Measurements from ENCODE around the gene EFCAB8. TPM values are rescaled to one million over a fixed set of nuclear protein-coding genes. Genes with fewer than 3 reads are reported as not detected.

Gene EFCAB8
- total and polyA plus RNA-seq, 9 donors, result 0.08 to 0.20 TPM; not detected in 7

- intact Hi-C loops (cut with DNase I), result no loop called here
- H3K36me3 ChIP-seq, result no peaks in the 10 kb centered on the region
- no peaks in the 10 kb centered on the region for H3K9me3 ChIP-seq
- WGBS, 3 donors, result 64 to 83% (median 77%) methylated on average over 1 of the region's 1 CpG
- no peaks in the 10 kb centered on the region for H3K4me1 ChIP-seq (ENCODE audit: insufficient read depth)
- no peak overlapping the region for H3K27ac ChIP-seq
- TF ChIP-seq CTCF (IDR thresholded peaks at IDR 0.05) (no peak), EP300 (IDR thresholded peaks at IDR 0.05) (no peak), POLR2A (IDR thresholded peaks at IDR 0.05) (no peak)
- H3K4me3 ChIP-seq, result no peak overlapping the region
- DNase-seq, result no peak
- H3K27me3 ChIP-seq, result no peaks in the 10 kb centered on the region
Observed at GRCh38 chr20:32914031-32914430, 55.3 kb downstream of the EFCAB8 start.

GRCh38 chr20:32917191-32917950 lies 58.6 kb downstream of the EFCAB8 start:
- Histone ChIP-seq H3K27me3 (no peaks in the 10 kb centered on the region), H3K4me3 (no peak overlapping the region), H3K4me1 (ENCODE audit: insufficient read depth) (no peaks in the 10 kb centered on the region), H3K36me3 (no peaks in the 10 kb centered on the region), H3K27ac (no peak overlapping the region), H3K9me3 (no peaks in the 10 kb centered on the region)
- no peak for DNase-seq
- no peak for TF ChIP-seq CTCF (IDR thresholded peaks at IDR 0.05)
- no peak for TF ChIP-seq POLR2A (IDR thresholded peaks at IDR 0.05)
- no peak for TF ChIP-seq EP300 (IDR thresholded peaks at IDR 0.05)
- 64 to 75% (median 69%) methylated on average over 9 of the region's 9 CpGs for WGBS, 3 donors
- intact Hi-C loops (cut with DNase I), result no loop called here

GRCh38 chr20:32918296-32918695 lies 59.6 kb downstream of the EFCAB8 start:
- DNase-seq, result no peak
- no peak overlapping the region for H3K4me3 ChIP-seq
- H3K27ac ChIP-seq, result no peak overlapping the region
- no peaks in the 10 kb centered on the region for H3K4me1 ChIP-seq (ENCODE audit: insufficient read depth)
- no peaks in the 10 kb centered on the region for H3K9me3 ChIP-seq
- H3K36me3 ChIP-seq, result no peaks in the 10 kb centered on the region
- WGBS, 3 donors, result 65 to 77% (median 66%) methylated on average over 12 of the region's 12 CpGs
- TF ChIP-seq EP300 (IDR thresholded peaks at IDR 0.05) (no peak), CTCF (IDR thresholded peaks at IDR 0.05) (no peak), POLR2A (IDR thresholded peaks at IDR 0.05) (no peak)
- H3K27me3 ChIP-seq, result no peaks in the 10 kb centered on the region
- intact Hi-C loops (cut with DNase I), result no loop called here

- no peak overlapping the region for H3K27ac ChIP-seq
- H3K9me3 ChIP-seq, result no peaks in the 10 kb centered on the region
- intact Hi-C loops (cut with DNase I), result no loop called here
- H3K36me3 ChIP-seq, result no peaks in the 10 kb centered on the region
- no peak for TF ChIP-seq POLR2A (IDR thresholded peaks at IDR 0.05)
- TF ChIP-seq CTCF (IDR thresholded peaks at IDR 0.05), result no peak
- H3K4me1 ChIP-seq (ENCODE audit: insufficient read depth), result no peaks in the 10 kb centered on the region
- 58 to 78% (median 67%) methylated on average over 1 of the region's 1 CpG for WGBS, 3 donors
- H3K4me3 ChIP-seq, result no peak overlapping the region
- DNase-seq, result no peak
- no peaks in the 10 kb centered on the region for H3K27me3 ChIP-seq
Observed at GRCh38 chr20:32918751-32919150, 60.0 kb downstream of the EFCAB8 start.

Data from ovary (tissue), 9 donors.